Breast epithelium (tissue), 3 donors: ENCODE measurements around the gene LCLAT1.

ENCODE experiments used
- POLR2AphosphoS5 ChIP-seq, 3 donors: sonication (generic); formaldehyde crosslinking; IDR thresholded peaks; one replicate each; pipeline ENCODE4 v1.6.1; 2017; ENCODE audit warnings: antibody characterized with exemption in 3 of 3
- TF ChIP-seq, protein P1 (sequence below), 3 donors: fragments of 450-650 bp; IDR thresholded peaks; one replicate each; pipeline ENCODE4 v1.5.1; 2016 to 2017; ENCODE audit warnings: antibody characterized with exemption in 3 of 3, mild to moderate bottlenecking in 3 of 3, moderate library complexity in 3 of 3

DNA sequence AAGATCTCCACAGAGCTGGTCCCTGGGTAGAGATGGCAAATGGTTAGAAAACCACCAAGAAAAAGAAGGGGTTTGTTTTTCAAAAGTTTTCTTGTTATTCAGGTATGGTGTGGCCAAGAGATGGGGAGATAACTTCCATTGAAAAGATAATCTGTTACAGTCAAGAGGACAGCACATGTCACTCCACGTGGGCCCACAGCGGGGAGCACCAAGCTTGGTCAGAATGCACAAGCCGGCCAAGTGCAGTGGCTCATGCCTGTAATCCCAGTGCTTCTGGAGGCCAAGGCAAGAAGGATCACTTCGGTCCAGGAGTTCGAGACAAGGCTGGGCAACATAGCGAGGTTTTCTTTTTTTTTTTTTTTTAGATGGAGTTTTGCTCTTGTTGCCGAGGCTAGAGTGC is 6.0 kb upstream of the LCLAT1 start:
- TF ChIP-seq, protein P1, sequence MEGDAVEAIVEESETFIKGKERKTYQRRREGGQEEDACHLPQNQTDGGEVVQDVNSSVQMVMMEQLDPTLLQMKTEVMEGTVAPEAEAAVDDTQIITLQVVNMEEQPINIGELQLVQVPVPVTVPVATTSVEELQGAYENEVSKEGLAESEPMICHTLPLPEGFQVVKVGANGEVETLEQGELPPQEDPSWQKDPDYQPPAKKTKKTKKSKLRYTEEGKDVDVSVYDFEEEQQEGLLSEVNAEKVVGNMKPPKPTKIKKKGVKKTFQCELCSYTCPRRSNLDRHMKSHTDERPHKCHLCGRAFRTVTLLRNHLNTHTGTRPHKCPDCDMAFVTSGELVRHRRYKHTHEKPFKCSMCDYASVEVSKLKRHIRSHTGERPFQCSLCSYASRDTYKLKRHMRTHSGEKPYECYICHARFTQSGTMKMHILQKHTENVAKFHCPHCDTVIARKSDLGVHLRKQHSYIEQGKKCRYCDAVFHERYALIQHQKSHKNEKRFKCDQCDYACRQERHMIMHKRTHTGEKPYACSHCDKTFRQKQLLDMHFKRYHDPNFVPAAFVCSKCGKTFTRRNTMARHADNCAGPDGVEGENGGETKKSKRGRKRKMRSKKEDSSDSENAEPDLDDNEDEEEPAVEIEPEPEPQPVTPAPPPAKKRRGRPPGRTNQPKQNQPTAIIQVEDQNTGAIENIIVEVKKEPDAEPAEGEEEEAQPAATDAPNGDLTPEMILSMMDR (IDR thresholded peaks at IDR 0.05): no peak
- no peak for TF ChIP-seq POLR2AphosphoS5 (IDR thresholded peaks at IDR 0.05)
